HG03575 (cell line): ENCODE measurements around the gene FZD10.

Experiments used
- ATAC-seq: cut with Tn5 transposase; IDR thresholded peaks from one replicate; pipeline ENCODE4 v1.9.1; 2021; ENCODE audit not compliant: unreplicated experiment, insufficient number of reproducible peaks, low FRiP score; ENCODE audit errors: extremely low read depth

FZD10 gene

DNA sequence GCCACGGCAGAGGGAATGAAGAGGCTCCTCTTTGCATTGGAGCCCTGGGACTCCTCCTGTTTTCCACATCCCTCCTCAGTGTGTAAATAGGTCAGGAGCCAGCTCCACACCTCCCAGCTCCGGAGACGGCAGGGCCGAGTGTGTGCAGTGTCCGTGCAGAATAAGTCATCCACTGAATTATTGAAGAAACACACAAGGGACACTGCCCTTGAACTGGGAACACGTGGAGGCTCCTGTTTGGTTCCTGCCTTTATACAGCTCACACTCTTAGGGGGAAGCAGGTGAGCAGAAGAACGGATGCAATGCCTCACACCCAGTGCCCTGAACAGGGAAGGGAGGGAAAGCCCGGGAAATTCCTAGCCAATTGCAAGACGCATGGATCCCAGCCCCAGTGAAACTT lies 10.4 kb upstream of the FZD10 start:
- ATAC-seq, result no peak

DNA sequence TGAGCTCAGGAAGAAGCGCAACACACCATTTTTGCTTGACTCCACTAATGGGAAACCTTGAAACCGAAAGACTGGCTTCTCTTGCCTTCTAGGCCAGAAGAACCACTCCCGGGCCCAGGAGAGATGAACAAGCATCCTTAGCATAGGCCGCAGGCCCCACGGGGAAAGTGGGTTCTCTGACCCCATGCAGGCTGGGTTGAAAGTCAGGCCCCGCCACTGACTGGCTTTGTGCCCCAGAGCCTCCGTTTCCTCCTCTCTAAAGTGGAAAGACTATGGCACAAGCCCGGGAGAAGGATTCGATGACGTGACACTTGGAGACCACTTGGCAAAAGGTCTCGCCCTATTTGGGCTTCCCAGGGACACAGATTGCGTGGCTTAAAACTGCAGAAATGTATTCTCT lies 9.9 kb upstream of the FZD10 start:
- no peak for ATAC-seq

DNA sequence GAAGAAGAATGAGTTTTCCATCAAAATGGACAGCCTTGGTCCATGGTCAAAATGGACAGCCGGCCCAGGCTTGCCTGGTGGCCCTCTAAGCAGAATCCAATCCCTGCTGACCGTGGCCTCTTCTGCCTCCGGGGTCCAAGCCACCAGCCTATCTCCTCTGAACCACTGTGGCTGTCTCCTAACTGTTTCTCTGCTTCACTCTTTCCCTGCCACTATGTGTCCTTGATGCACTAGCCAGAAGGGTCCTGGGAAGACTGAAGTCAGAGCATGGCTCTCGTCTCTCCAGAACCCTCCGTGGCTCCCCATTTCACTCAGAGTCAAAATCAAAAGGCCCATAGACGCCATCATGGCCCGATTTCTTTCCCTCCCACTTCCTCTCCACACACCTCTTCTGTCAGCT lies 8.5 kb upstream of the FZD10 start:
- ATAC-seq, result no peak

DNA sequence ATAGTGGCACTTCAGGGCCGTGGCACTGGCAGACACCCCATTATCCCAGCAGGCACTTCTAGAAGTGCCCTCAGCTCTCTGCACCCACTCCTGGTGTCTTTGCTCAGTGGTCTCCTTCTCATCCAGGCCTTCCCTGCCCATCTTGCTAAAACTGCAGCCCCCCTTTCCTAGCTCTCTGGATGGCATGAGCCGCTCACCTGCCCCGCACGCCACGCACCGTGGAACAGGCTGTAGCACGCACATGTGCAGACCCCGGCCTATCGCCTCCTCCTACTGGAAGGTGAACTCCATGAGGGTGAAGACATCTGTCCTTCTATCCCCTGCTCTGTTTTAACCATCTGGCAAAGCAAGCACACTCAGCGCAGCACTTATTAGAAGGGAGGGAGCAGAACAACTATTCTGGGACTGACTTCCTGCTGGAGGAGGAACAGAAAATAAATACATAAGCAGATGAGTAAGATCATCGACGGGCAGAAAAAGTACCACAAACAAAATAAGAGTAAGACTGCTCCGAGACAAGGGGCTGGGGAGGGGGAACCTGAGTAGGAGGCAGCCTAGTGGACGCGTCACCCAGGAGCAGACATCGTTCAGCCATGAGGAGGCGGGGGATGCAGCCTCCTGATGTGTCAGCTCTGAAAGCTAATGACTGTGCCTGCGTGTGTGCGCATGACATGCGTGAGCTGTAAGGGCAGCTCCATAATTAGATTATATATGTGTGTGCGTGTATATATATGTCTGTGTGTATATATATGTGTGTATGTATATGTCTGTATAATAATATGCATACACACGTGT lies 7.8 kb upstream of the FZD10 start:
- no peak for ATAC-seq

DNA sequence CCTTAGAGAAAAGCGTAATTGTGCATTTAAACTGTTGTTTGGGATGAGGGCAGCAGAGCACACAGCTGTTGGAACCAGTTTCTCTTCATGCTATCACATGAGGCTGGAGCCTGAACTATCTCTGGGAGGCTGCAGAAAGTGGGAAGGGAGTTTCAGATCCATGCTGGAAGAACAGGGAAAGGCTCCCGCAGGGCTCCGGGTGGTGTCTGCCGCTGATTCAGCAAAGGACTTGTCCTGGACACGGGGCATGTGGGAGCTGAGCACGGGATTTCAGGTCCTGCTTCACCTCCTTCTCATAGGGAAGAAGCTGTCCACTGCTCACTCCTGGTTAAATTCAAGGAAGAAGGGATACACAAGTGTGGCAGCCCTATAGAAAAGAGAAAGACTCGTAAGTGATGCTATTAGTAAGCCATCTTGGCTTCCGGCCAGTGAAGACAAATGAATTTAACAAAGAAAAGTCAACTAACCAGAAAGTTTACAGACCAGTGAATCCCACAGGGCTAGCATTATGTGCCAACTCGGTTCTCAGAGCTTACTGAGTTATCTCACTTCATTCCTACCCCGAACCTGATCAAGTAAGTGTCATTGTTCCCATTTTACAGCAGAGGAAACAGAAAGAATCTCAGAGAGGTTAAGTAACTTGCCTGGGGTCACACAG lies 6.7 kb upstream of the FZD10 start:
- ATAC-seq, result no peak

DNA sequence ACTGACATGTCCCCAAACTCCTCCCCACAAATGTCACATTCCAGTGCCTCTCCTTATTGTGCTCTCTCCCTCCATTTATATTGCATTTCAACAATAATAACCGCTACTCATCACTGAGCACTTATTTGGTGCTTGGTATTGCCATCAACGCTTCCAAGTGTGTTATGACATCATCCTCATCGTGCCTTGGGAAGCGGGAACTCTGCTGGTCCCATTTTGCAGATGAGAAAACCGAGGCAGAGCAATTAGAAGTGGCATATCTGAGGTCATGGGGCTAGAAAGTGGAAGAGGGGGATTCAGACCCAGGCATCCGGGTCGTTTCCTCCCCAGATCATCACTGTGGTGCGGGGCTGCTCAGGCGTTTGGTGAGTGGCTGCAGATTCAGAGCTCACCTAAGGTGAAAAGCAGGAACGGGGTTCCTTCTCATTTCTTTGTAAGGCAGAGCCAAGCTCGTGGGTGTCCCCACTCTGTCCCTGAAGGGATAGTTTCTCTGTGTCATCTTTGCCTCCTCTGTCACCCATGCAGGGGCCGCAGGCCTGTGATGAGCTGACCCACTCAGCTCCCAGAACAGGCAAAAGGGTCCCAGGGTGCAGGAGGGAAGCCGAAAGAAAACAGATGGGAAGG lies 5.5 kb upstream of the FZD10 start:
- ATAC-seq, result no peak

DNA sequence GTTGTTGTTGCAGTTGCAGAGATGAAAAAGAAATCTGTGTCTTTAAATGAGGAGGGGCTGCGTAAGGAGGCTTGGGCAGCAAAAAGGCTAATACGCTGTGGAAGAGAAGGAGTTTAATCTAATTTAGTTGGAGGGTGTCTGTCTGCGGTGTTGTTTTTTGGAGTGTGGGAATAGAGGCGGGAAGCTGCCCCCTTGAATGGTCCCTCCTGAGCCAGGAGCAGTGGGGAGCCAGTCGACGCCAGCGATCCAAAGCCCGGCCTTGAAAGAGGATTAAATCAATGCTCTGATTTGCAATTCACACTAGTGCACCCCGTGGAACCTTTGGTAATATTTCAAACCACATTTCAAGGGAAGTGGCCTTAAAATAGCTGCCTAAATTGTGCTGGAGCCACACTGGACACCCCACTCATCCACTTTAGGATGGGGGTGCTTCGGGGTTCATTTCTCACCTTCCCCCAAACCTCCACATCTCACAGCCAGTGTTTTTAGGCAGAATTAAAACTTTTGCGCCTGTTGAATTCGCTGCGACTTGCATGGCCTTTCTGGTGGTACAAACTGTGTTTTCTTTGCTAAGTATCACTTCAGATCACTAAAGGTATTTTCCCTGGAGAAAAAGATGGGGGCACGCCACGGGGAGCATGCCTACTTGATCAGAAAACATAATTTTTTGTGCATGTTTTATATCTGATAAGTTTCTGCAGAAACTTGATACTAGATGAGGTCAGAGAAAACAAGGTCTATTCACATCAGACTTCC lies 4.1 kb upstream of the FZD10 start:
- ATAC-seq, result no peak

DNA sequence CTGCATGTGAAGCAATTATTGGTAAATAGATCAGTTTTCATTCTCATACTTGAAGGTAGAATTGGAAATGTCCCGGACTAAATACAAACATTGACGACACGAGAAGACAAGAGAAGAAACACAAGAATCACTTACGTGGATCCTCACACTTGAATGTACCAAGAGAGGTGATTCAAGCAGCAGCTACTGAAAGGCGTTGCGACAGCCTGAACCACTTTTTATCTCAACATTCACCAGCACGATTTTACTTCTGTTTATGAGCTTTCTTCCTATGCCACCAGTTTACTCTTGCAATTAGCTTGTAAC lies 3.6 kb upstream of the FZD10 start:
- no peak for ATAC-seq

DNA sequence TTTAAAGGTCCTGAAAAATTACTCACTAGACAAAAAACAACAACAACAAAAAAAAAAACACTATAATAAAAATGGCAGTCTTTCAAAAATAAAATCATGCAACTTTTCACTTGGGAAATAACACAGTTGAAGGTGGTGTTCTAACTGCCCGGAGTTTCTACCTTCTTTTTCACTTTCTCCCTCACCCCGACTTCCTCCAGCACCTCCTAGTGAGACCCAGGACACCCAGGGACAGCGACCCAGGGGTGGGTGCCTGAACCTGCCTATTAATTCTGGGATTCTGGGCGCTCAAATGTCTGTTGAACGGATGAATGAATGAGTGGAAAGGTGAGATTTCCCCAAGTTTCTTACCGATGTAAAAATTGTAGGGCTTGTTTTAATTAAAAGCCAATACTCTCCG lies 2.0 kb upstream of the FZD10 start:
- ATAC-seq, result no peak

DNA sequence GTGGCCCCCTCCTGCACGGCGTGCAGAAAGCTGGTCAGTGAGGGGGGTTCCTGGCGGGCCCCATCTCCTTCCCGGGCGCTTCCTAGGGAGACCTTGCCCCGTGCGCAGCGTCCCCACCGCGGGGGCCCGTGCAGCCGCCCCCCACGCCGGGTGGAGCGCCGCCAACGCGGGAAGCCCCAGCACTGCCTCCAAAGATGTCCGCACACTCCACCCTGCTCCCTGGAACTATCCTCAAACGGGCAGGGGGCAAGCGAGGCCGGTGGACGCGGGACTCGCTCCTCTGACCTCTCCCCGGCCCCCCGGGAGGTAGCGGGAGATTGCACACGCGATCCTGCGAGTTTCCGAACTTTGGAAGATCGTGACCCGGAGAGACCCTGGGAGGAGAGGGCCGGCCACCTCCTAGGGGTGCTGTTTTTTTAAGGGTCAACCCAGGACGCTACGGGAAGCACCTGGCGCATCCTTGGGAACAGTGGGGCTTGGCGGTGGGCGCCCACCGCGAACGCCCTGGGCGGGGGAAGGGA lies 1.5 kb upstream of the FZD10 start:
- ATAC-seq, result no peak

DNA sequence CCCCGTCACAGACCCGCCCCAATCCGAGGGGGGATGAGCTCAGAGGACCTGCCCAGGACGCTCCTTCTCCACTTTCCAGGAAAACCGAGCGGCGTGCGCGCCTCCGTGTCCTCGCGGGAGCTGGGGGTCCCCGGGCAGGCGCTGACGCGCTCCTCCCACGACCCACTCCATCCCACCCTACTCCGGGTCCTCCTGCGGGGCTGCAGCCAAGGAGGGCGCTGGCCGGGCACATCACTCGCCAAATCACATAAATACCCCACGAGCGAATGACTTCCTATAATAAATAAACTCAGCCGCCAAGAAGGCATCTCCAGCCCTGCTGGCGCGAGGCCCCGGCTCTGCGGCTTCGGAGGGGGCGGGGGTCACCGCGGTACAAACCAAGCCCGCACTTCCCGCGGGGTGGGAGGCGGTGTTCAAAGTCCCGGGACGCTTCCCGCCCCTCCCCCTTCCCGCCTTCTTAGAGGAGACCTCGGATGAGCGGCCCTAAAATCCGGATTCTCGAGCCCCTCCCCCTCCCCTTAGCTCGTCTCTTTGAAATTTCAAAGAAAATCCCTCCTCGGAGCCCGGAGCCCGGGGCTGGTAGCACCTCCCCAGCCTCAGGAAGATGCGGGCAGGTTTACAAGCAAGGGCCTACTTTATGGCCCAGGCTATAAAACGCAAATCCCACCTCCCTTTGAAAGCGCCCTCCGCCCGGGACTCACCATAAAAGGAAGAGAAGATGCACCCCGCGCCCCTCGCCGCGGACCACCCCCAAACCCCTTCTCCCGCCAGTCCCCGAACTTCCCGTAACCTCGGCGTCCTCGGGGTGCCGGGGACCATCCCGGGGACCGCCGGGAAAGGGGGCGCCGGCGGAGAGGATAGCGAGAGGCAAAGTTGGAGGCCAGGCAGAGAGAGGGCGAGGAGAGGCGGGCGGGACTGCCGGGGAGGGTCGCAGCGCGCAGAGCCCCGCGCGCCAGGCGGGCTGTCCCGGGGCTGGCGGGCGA lies 712 bp upstream of the FZD10 start:
- ATAC-seq, result no peak

DNA sequence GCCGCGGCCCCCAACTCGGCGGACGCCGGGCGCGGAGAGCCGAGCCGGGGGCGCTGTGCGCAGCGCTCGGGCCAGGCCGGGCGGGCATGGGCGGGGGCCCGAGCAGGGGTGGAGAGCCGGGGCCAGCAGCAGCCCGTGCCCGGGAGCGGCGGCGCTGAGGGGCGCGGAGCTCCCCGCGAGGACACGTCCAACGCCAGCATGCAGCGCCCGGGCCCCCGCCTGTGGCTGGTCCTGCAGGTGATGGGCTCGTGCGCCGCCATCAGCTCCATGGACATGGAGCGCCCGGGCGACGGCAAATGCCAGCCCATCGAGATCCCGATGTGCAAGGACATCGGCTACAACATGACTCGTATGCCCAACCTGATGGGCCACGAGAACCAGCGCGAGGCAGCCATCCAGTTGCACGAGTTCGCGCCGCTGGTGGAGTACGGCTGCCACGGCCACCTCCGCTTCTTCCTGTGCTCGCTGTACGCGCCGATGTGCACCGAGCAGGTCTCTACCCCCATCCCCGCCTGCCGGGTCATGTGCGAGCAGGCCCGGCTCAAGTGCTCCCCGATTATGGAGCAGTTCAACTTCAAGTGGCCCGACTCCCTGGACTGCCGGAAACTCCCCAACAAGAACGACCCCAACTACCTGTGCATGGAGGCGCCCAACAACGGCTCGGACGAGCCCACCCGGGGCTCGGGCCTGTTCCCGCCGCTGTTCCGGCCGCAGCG lies 639 bp downstream of the FZD10 start:
- no peak for ATAC-seq

DNA sequence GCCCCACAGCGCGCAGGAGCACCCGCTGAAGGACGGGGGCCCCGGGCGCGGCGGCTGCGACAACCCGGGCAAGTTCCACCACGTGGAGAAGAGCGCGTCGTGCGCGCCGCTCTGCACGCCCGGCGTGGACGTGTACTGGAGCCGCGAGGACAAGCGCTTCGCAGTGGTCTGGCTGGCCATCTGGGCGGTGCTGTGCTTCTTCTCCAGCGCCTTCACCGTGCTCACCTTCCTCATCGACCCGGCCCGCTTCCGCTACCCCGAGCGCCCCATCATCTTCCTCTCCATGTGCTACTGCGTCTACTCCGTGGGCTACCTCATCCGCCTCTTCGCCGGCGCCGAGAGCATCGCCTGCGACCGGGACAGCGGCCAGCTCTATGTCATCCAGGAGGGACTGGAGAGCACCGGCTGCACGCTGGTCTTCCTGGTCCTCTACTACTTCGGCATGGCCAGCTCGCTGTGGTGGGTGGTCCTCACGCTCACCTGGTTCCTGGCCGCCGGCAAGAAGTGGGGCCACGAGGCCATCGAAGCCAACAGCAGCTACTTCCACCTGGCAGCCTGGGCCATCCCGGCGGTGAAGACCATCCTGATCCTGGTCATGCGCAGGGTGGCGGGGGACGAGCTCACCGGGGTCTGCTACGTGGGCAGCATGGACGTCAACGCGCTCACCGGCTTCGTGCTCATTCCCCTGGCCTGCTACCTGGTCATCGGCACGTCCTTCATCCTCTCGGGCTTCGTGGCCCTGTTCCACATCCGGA lies 1.4 kb downstream of the FZD10 start:
- ATAC-seq, result no peak

DNA sequence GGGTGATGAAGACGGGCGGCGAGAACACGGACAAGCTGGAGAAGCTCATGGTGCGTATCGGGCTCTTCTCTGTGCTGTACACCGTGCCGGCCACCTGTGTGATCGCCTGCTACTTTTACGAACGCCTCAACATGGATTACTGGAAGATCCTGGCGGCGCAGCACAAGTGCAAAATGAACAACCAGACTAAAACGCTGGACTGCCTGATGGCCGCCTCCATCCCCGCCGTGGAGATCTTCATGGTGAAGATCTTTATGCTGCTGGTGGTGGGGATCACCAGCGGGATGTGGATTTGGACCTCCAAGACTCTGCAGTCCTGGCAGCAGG lies 1.9 kb downstream of the FZD10 start:
- no peak for ATAC-seq

DNA sequence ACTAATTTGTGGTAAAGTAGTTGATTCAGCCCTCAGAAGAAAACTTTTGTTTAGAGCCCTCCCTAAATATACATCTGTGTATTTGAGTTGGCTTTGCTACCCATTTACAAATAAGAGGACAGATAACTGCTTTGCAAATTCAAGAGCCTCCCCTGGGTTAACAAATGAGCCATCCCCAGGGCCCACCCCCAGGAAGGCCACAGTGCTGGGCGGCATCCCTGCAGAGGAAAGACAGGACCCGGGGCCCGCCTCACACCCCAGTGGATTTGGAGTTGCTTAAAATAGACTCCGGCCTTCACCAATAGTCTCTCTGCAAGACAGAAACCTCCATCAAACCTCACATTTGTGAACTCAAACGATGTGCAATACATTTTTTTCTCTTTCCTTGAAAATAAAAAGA lies 2.7 kb downstream of the FZD10 start:
- no peak for ATAC-seq

DNA sequence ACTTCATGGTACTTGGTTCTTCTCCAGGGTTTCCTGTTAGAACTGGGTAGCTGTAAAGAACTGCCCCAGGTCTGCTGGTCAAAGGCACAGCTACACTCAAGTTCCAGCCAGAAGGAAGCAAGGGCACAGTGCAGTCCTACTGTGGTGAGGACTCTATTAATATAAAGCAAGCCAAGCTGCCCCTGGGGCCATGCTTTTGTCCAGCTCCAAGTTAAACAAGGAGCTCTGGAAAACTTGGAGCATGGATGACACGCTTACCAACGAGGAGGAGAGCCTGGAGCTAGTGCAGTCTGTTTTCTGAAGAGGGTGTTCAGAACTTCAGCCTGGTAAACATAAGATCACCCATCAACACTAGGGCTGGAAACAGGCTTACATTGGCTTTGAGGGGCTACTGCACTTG lies 4.0 kb downstream of the FZD10 start:
- ATAC-seq, result no peak

DNA sequence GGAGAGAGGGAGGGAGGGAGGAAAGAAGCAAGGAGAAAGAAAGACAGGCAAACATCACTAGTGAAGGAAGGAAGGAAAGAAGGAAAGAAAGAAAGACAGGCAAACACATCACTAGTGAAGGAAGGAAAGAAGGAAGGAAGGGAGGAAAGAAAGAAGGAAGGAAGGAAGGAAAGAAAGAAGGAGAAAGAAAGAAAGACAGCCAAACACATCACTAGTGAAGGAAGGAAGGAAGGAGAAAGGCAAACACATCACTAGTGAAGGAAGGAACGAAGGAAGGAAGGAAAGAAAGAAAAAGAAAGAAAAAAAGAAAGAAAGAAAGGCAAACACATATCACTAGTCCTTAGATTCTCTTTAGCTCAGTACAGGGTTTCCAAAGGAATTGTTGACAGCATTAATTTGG lies 5.3 kb downstream of the FZD10 start:
- no peak for ATAC-seq
